GM19467 (cell line): ENCODE results near the gene DAGLB.
"Not testable (repeated sequence)": the region's sequence is repeated elsewhere in the genome, so short reads cannot be mapped to it uniquely, and the experiment has no call there.

Experiments
- ATAC-seq: cut with Tn5 transposase; IDR thresholded peaks from one replicate; pipeline ENCODE4 v1.9.1; 2021; ENCODE audit warnings: mild to moderate bottlenecking, moderate library complexity; ENCODE audit not compliant: unreplicated experiment

The DAGLB gene

DNA sequence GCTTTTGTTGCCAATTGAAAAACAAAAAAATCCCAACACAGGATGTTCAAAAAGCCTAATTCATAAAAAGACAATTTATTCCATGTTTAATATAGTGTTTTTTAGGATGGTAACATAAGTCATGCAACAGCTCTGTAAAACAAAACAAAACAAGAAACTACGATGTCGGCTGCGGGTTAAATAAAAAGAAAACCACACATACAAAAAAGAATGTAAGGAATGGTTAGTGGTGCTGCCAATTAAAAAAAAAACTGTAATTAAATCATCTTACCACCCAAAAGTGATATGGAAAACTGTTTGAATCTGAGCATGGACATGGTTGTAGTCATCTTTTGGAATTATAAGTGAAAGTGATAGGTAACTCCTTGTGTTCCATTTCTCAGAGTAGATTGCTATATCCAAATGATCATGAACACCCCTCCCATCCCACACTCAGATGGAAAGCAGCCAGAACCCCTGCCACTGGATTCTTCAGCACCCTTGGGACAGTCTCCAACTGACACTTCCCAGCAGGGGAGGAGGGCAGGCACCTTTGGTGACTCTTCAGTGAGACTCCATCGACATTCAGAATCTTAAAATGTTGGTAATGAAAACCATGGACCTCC, 14.3 kb upstream of the DAGLB start:
- no peak for ATAC-seq

- no peak for ATAC-seq
Measured at GRCh38 chr7:6460990-6461584, 13.3 kb upstream of the DAGLB start.

DNA sequence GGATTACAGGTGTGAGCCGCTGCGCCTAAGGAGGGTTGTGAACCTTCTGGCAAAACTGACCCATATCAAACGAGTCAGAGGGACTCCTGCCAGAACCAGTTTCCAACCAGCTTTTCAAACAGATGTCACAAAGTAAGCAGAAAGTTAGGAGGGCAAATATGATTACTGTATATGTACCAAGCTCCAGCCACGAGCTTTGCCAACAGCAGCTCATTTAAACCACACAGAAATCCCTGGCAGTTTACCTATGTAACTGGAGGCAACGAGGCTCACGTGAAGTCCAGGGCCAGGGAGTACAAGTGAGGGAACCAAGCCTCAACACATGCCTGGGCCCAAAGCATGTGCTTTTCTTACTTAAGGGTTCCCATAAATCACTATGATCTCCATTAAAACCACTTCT, 12.5 kb upstream of the DAGLB start:
- ATAC-seq: no peak

- not testable (repeated sequence) for ATAC-seq
Measured at GRCh38 chr7:6458676-6459075, 10.9 kb upstream of the DAGLB start.

DNA sequence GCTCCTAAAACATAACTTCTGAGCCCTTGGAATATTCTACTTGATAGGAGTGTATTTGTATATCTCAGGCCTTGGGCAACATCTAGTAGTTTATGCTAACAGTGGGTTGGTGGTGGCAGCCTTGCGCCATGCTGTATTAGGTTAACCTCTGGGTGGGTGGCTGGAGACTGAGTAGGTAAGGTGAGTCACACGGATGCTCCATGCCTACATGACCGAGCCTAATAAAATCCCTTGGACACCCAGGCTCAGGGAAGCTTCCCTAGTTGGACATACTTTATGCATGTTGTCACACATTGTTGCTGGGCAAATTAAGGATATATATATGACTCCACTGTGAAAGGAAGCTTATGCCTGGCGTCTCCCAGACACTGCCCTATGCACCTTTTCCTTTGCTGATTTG, 6.0 kb upstream of the DAGLB start:
- ATAC-seq: no peak

DNA sequence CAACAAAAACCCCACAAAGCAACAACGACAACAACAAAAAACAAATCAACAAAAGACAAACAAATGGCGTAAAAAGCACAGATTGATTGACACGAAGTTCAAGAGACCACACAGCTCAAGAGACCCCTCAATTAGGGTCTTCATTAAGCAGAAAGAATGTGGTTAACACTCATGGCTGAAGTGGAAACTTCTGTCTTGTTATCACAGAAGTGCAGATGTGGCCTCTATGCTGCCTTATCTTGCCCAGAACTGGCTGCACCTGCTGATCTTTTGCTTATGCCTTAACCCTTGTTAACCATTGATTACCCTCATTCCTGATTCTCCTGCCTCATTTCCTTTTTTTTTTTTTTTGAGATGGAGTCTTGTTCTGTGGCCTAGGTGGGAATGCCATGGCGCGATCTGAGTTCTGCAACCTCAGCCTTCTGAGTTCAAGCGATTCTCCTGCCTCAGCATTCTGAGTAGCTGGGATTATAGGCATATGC, 3.5 kb upstream of the DAGLB start:
- no peak for ATAC-seq

- ATAC-seq: not testable (repeated sequence)
Measured at GRCh38 chr7:6450591-6450990, 2.8 kb upstream of the DAGLB start.

DNA sequence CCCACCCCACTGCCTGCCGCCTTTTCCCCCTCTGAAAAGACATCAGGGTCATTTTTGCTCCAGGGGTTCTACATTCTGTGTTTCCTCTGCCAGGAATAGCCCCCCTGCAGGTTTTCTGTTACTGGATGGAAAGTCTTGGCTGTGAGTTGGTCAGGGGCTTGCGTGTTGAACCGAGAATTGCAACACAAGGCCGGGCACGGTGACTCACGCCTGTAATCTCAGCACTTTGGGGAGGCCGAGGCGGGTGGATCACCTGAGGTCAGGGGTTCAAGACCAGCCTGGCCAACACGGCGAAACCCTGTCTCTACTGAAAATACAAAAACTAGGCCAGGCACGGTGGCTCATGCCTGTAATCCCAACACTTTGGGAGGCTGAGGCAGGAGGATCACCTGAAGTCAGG, 2.1 kb upstream of the DAGLB start:
- ATAC-seq: not testable (repeated sequence)

GRCh38 chr7:6448943-6449543, 1.3 kb upstream of the DAGLB start:
- ATAC-seq: no peak

DNA sequence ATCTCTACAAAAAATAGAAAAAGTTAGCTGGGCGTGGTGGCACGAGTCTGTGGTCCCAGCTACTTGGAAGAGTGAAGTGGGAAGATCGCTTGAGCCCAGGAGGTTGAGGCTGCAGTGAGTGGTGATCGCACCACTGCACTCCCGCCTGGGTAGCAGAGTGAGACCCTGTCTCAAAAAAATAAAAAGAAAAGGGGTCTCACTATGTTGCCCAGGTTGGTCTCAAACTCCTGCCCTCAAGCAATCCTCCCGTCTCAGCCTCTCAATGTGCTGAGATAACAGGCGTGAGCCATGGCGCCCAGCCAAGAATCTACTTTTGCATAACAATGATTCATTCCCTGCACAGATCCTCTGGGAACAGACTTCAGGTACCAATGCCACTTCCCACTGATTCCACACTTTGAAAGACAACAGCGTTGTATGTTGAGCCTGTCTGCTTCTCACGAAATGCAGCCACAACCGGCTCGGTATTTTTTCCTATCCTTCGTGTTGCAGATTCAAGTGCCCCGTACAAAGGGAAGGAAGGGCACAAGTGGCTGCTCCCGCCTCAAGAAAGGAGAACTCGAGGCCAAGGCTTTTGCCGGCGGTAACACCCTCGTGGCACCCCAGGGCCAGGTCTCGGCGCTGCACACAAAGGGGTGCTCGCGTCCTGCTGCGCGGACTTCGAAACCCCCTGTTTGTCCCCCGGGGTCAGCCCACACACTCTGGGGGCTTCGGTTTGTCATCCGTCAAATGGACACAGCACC, 745 bp downstream of the DAGLB start:
- peak; percentile 33 for ATAC-seq

DNA sequence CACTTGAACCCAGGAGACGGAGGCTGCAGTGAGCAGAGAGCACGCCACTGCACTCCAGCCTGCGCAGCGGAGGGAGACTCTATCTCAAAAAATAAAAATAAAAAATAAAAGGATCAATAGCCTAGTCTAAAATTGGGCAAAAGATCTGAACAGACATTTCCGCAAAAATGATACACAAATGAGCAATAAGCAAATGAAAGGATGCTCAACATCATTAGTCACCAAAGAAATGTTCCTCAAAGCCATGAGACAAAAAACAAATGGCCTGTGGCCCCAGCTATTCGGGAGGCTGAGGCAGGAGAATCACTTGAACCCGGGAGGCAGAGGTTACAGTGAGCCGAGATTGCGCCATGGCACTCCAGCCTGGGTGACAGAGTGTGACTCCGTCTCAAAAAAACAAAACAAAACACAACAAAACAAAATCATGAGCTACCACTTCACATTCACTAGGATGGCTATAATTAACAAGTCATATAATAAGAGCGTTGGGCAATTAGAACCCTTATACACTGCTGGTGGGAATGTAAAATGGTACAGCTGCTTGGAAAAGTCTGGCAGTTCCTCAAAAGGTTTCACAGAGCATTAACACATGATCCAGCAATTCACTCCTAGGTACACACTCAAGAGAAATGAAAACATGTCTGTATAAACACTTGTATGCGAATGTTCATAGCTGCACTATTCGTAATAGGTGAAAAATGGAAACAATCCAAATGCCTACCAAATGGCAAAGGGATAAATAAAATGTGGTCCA, 3.1 kb downstream of the DAGLB start:
- ATAC-seq: no peak

GRCh38 chr7:6443372-6443941, 4.3 kb downstream of the DAGLB start:
- no peak for ATAC-seq

DNA sequence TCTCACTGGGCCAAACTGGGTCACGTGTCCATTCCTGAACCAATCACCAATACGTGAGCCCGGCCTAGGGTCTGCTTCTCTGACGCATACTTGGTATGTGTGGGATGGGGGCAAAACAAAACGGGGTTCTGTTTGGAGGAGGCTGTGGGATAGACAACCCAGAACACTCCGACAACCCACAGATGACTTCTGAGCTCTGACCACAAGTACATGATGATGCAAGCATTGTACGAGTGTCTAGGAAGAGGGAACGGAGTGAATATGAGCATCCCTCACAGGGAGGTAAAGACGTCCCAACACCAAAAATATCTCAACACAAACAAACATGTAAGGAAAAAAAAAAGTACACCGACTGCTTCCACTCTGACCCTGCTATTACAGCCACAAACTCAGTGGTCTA, 5.6 kb downstream of the DAGLB start:
- ATAC-seq: no peak

- no peak for ATAC-seq
Measured at GRCh38 chr7:6440381-6440780, 7.4 kb downstream of the DAGLB start.

DNA sequence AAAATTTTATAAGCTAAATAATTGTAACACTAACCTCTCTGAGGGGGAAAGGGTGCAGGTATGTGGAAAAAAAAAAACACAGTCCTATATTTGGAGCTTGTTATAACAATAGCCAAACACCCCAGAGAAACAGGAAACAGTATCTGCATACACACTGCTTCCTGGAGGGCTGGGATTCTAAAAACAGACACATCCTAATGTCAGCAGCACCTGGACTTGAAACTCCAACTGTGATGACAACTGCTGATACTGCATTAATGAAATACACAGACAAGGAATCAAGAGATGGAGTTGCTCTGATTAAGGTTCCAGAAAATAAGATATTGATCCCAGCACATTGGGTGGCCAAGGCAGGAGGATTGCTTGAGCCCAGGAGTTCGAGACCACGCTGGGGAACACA, 9.3 kb downstream of the DAGLB start:
- ATAC-seq: no peak

- no peak for ATAC-seq
Measured at GRCh38 chr7:6437251-6437650, 10.5 kb downstream of the DAGLB start.

DNA sequence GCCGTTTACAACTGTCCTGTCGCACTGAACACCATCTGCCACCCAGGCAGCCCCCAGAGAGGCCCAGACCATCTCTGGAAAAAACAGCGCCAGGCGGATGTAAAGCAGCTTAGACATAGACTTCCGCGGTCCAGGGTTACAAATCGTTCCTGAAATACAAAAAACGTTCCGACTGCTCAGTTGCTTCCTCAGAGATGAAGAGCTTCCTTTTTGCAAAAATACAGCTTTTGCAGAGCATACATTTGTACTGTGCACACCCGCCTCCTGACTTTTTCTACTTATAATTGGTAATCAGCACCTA, 11.4 kb downstream of the DAGLB start:
- ATAC-seq: no peak

- ATAC-seq: no peak
Measured at GRCh38 chr7:6435486-6436384, 12.0 kb downstream of the DAGLB start.

GRCh38 chr7:6433784-6434615, 13.8 kb downstream of the DAGLB start:
- no peak for ATAC-seq
